HCT116 (cell line): ENCODE data around the gene SMIM23.

Source experiments
- ATF3 ChIP-seq: IDR thresholded peaks from 2 replicates; pipeline ENCODE4 v1.6.1; 2012
- CEBPB ChIP-seq: IDR thresholded peaks from 2 replicates; pipeline ENCODE4 v1.6.1; 2012; ENCODE audit warnings: low read depth
- CTCF ChIP-seq, 3 experiments: fragments of 200-600 bp in 1 of 3; sonication (generic) in 1 of 3; IDR thresholded peaks in 2 of 3; conservative IDR thresholded peaks in 1 of 3; 2 replicates each; pipeline ENCODE4 v1.5.1; 2012 to 2017; ENCODE audit warnings: low read depth in 2 of 3, low read length in 2 of 3, antibody characterized with exemption in 1 of 3, borderline replicate concordance in 1 of 3, control low read depth in 1 of 3, mild to moderate bottlenecking in 1 of 3, mixed read lengths in 1 of 3, mixed run types in 1 of 3, moderate library complexity in 1 of 3; ENCODE audit not compliant: insufficient read depth in 1 of 3
- ELF1 ChIP-seq: IDR thresholded peaks from 2 replicates; pipeline ENCODE4 v1.6.1; 2012; ENCODE audit warnings: low read depth, borderline replicate concordance
- EZH2 ChIP-seq: fragments of 200-600 bp; sonication (generic); IDR thresholded peaks from 2 replicates; pipeline ENCODE4 v1.6.1; 2017; ENCODE audit warnings: antibody characterized with exemption, mixed run types
- EZH2phosphoT487 ChIP-seq: fragments of 200-600 bp; IDR thresholded peaks from 2 replicates; pipeline ENCODE4 v1.6.1; 2018; ENCODE audit warnings: antibody characterized with exemption, borderline replicate concordance
- FOSL1 ChIP-seq: IDR thresholded peaks from 2 replicates; pipeline ENCODE4 v1.6.1; 2012; ENCODE audit warnings: low read depth
- JUND ChIP-seq: IDR thresholded peaks from 2 replicates; pipeline ENCODE4 v1.6.1; 2012
- MAX ChIP-seq: IDR thresholded peaks from 2 replicates; pipeline ENCODE4 v1.6.1; 2012
- POLR2A ChIP-seq: IDR thresholded peaks from 2 replicates; pipeline ENCODE4 v1.7.0; 2011; ENCODE audit warnings: borderline replicate concordance; ENCODE audit not compliant: insufficient read depth, insufficient read length; ENCODE audit errors: extremely low read depth
- POLR2AphosphoS5 ChIP-seq: IDR thresholded peaks from 2 replicates; pipeline ENCODE4 v1.6.1; 2011; ENCODE audit warnings: mild to moderate bottlenecking, low read depth, low read length, moderate library complexity
- YY1 ChIP-seq: IDR thresholded peaks from 2 replicates; pipeline ENCODE4 v1.6.1; 2011; ENCODE audit warnings: low read length, low read depth, moderate library complexity, mild to moderate bottlenecking; ENCODE audit not compliant: insufficient replicate concordance; ENCODE audit errors: extremely low read depth
- ZBTB33 ChIP-seq: IDR thresholded peaks from 2 replicates; pipeline ENCODE4 v1.6.1; 2011; ENCODE audit warnings: mild to moderate bottlenecking, low read length, moderate library complexity; ENCODE audit not compliant: insufficient replicate concordance; ENCODE audit errors: extremely low read depth
- ZFX ChIP-seq: fragments of 450-650 bp; IDR thresholded peaks from 2 replicates; pipeline ENCODE4 v1.6.1; 2017

GRCh38 chr5:171782332-171782966 lies 3.2 kb upstream of the SMIM23 start:
- TF ChIP-seq POLR2AphosphoS5 (no peak), EZH2phosphoT487 (no peak), CTCF (IDR thresholded peaks at IDR 0.05 in 2 of 3, conservative IDR thresholded peaks at IDR 0.05 in 1 of 3; ENCODE audit: borderline replicate concordance in 1 of 3, insufficient read depth in 1 of 3, low read depth in 2 of 3, low read length in 2 of 3) (no peak), CEBPB (no peak), MAX (no peak), ELF1 (no peak), EZH2 (no peak), JUND (no peak), YY1 (no peak), ZBTB33 (no peak), FOSL1 (no peak), ZFX (no peak), POLR2A (no peak), ATF3 (no peak)
